H1 (cell line): Measurements from ENCODE around the gene MRPS5.

ENCODE experiments used
- BACH1 ChIP-seq: IDR thresholded peaks from 2 replicates; pipeline ENCODE4 v1.6.1; 2012; ENCODE audit warnings: low read length, improper control_type of control experiment
- E2F6 ChIP-seq: IDR thresholded peaks from 2 replicates; pipeline ENCODE4 v1.6.1; 2012; ENCODE audit warnings: inconsistent platforms
- EGR1 ChIP-seq: IDR thresholded peaks from 2 replicates; pipeline ENCODE4 v1.6.1; 2011; ENCODE audit warnings: low read depth, low read length, borderline replicate concordance
- JUND ChIP-seq: IDR thresholded peaks from 2 replicates; pipeline ENCODE4 v1.6.1; 2011; ENCODE audit warnings: mild to moderate bottlenecking, improper control_type of control experiment, low read length
- MAFK ChIP-seq: IDR thresholded peaks from 2 replicates; pipeline ENCODE4 v1.6.1; 2012; ENCODE audit warnings: low read depth, mild to moderate bottlenecking, improper control_type of control experiment, low read length
- MAX ChIP-seq: IDR thresholded peaks from 2 replicates; pipeline ENCODE4 v1.6.1; 2012; ENCODE audit warnings: inconsistent platforms
- POLR2A ChIP-seq, 2 experiments: IDR thresholded peaks; 1 replicate in 1 of 2; 2 replicates in 1 of 2; pipeline ENCODE4 v1.6.1; 2011; ENCODE audit warnings: low read depth in 2 of 2, low read length in 2 of 2, mild to moderate bottlenecking in 2 of 2; ENCODE audit errors: control extremely low read depth in 1 of 2
- RAD21 ChIP-seq, 2 experiments: IDR thresholded peaks in 1 of 2; conservative IDR thresholded peaks in 1 of 2; 2 replicates each; pipeline ENCODE4 v1.6.1; 2011; ENCODE audit warnings: low read depth in 2 of 2, low read length in 2 of 2, improper control_type of control experiment in 1 of 2, inconsistent platforms in 1 of 2, mild to moderate bottlenecking in 1 of 2, moderate library complexity in 1 of 2
- RFX5 ChIP-seq: IDR thresholded peaks from 2 replicates; pipeline ENCODE4 v1.6.1; 2011; ENCODE audit warnings: low read depth, low read length, improper control_type of control experiment, borderline replicate concordance
- SIN3A ChIP-seq, 2 experiments: IDR thresholded peaks in 1 of 2; conservative IDR thresholded peaks in 1 of 2; 2 replicates each; pipeline ENCODE4 v1.6.1; 2011 to 2012; ENCODE audit warnings: low read length in 2 of 2, improper control_type of control experiment in 1 of 2, low read depth in 1 of 2, mild to moderate bottlenecking in 1 of 2
- TF ChIP-seq, protein P1 (sequence below), 3 experiments: IDR thresholded peaks; 1 replicate in 2 of 3; 2 replicates in 1 of 3; pipeline versions ENCODE4 v1.5.1 to v1.6.1; 2011; ENCODE audit warnings: low read length in 3 of 3, mild to moderate bottlenecking in 3 of 3, inconsistent platforms in 2 of 3, low read depth in 1 of 3, moderate library complexity in 1 of 3; ENCODE audit not compliant: insufficient read depth in 1 of 3; ENCODE audit errors: control extremely low read depth in 1 of 3

DNA sequence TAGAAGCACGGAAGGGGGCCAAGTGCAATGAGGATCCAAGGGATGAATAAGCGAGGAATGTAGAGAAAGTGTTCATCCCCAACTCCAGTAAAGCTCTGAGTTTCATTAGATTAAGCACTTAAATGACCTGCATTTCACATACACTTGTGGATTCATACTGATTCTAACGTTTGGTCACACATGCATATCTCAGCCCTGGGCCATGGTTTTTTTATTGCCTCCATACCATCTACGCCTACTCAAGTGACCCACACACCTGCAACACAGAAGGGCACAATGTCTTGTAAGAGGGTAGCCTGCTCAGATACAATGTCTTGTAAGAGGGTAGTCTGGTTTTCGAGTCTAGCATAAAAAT lies 566 bp upstream of the MRPS5 start:
- no peak for TF ChIP-seq JUND
- TF ChIP-seq, protein P1, sequence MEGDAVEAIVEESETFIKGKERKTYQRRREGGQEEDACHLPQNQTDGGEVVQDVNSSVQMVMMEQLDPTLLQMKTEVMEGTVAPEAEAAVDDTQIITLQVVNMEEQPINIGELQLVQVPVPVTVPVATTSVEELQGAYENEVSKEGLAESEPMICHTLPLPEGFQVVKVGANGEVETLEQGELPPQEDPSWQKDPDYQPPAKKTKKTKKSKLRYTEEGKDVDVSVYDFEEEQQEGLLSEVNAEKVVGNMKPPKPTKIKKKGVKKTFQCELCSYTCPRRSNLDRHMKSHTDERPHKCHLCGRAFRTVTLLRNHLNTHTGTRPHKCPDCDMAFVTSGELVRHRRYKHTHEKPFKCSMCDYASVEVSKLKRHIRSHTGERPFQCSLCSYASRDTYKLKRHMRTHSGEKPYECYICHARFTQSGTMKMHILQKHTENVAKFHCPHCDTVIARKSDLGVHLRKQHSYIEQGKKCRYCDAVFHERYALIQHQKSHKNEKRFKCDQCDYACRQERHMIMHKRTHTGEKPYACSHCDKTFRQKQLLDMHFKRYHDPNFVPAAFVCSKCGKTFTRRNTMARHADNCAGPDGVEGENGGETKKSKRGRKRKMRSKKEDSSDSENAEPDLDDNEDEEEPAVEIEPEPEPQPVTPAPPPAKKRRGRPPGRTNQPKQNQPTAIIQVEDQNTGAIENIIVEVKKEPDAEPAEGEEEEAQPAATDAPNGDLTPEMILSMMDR (IDR thresholded peaks at IDR 0.05; ENCODE audit: control extremely low read depth in 1 of 3, insufficient read depth in 1 of 3, low read depth in 1 of 3, low read length in 3 of 3), result no peak
- TF ChIP-seq RAD21 (IDR thresholded peaks at IDR 0.05 in 1 of 2, conservative IDR thresholded peaks at IDR 0.05 in 1 of 2; ENCODE audit: low read depth in 2 of 2, low read length in 2 of 2), result no peak
- TF ChIP-seq MAX, result no peak
- TF ChIP-seq BACH1, result no peak
- no peak for TF ChIP-seq RFX5
- TF ChIP-seq E2F6, result no peak
- no peak for TF ChIP-seq EGR1
- TF ChIP-seq SIN3A (conservative IDR thresholded peaks at IDR 0.05 in 1 of 2, IDR thresholded peaks at IDR 0.05 in 1 of 2; ENCODE audit: low read depth in 1 of 2, low read length in 2 of 2), result no peak
- no peak for TF ChIP-seq MAFK
- TF ChIP-seq POLR2A (IDR thresholded peaks at IDR 0.05; ENCODE audit: control extremely low read depth in 1 of 2, low read depth in 2 of 2, low read length in 2 of 2), result no peak
